Coronary artery (tissue), 2 donors: ENCODE results near the gene KCNJ6.

Experiments used
- DNase-seq: peaks from one replicate; pipeline ENCODE4 v3.0.0-alpha.2; 2017; ENCODE audit warnings: low spot score
- H3K27ac ChIP-seq, 2 donors: fragments of 200-600 bp; sonication (generic); one replicate each; pipeline ENCODE4 v1.5.1; 2016 to 2019
- H3K4me3 ChIP-seq: fragments of 200-600 bp; sonication (generic); 2 replicates; pipeline ENCODE4 v1.5.1; 2016; ENCODE audit warnings: mild to moderate bottlenecking, moderate library complexity
- CTCF ChIP-seq: fragments of 200-600 bp; sonication (generic); IDR thresholded peaks from one replicate; pipeline ENCODE4 v1.5.1; 2019; ENCODE audit warnings: antibody characterized with exemption

KCNJ6 gene

GRCh38 chr21:37759777-37760176 lies 156.5 kb downstream of the KCNJ6 start:
- no peak for DNase-seq
- TF ChIP-seq CTCF, result no peak
- Histone ChIP-seq H3K4me3 (no peak overlapping the region), H3K27ac (no peak overlapping the region)

- Histone ChIP-seq H3K4me3 (no peak overlapping the region), H3K27ac (no peak overlapping the region)
- TF ChIP-seq CTCF, result no peak
- DNase-seq, result no peak
Observed at GRCh38 chr21:37758982-37759381, 157.3 kb downstream of the KCNJ6 start.

GRCh38 chr21:37757606-37758376 lies 158.5 kb downstream of the KCNJ6 start:
- Histone ChIP-seq H3K4me3 (no peak overlapping the region), H3K27ac (no peak overlapping the region)
- no peak for DNase-seq
- TF ChIP-seq CTCF, result no peak

GRCh38 chr21:37753122-37753599 lies 163.1 kb downstream of the KCNJ6 start:
- no peak overlapping the region for H3K4me3 ChIP-seq
- no peak for DNase-seq
- no peak for TF ChIP-seq CTCF
- H3K27ac ChIP-seq, result no peak overlapping the region

- TF ChIP-seq CTCF, result no peak
- no peak for DNase-seq
- no peak overlapping the region for H3K4me3 ChIP-seq
- peak overlapping the region in 1 of 2 donors; percentile 78 for H3K27ac ChIP-seq
Observed at GRCh38 chr21:37751268-37751975, 164.8 kb downstream of the KCNJ6 start.

GRCh38 chr21:37749132-37749531 lies 167.1 kb downstream of the KCNJ6 start:
- Histone ChIP-seq H3K27ac (no peak overlapping the region), H3K4me3 (no peak overlapping the region)
- TF ChIP-seq CTCF, result no peak
- DNase-seq, result no peak

- H3K27ac ChIP-seq, result no peak overlapping the region
Observed at GRCh38 chr21:37748351-37748750, 167.9 kb downstream of the KCNJ6 start.

More at GRCh38 chr21:37748351-37748750, 167.9 kb downstream of the KCNJ6 start:
- TF ChIP-seq CTCF, result no peak
- H3K4me3 ChIP-seq, result no peak overlapping the region
- no peak for DNase-seq
